HG02571 (cell line): ENCODE measurements around the gene SEPTIN10.
"Not testable (repeated sequence)": the region's sequence is repeated elsewhere in the genome, so short reads cannot be mapped to it uniquely, and the experiment has no call there.

Experiments used
- ATAC-seq: cut with Tn5 transposase; IDR thresholded peaks from one replicate; pipeline ENCODE4 v1.9.1; 2021; ENCODE audit warnings: mild to moderate bottlenecking, moderate library complexity; ENCODE audit not compliant: unreplicated experiment

Gene SEPTIN10

DNA sequence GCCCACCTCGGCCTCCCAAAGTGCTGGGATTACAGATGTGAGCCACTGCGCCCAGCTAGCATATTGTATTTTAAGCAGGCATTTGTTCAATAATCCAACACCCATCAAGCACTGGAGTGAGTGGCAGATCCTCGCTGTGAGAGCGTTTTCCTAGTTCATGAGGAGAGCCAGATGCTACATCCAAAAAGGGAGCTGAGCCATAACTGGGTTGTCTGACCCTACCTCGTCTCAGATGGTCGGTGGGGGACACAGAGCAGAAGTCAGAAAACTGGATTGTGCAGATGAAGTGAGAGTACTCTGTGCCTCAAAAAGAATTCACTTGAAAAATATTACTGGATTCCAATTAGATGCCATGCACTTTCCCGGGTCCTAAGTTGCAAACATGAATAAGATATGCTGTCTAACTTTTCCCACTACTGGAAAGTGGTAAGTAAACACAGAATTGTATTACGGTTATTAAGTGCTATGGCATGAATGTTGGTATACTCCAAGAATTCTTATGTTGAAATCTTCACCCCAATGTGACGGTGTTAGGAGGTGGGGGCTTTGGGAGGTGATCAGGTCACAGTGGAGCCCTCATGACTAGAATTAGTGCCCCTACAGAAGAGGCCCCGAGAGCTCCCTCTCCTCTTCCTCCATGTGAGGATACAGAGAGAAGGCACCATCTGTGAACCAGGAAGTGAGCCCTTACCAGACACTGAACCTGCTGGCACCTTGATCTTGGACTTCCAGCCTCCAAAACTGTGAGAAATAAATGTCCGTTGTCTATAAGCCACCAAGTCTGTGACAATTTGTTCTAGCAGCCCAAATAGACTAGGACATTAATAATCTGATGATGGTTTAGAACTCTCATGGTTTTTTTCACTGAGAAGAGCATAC, 21.9 kb upstream of the SEPTIN10 start:
- no peak for ATAC-seq

DNA sequence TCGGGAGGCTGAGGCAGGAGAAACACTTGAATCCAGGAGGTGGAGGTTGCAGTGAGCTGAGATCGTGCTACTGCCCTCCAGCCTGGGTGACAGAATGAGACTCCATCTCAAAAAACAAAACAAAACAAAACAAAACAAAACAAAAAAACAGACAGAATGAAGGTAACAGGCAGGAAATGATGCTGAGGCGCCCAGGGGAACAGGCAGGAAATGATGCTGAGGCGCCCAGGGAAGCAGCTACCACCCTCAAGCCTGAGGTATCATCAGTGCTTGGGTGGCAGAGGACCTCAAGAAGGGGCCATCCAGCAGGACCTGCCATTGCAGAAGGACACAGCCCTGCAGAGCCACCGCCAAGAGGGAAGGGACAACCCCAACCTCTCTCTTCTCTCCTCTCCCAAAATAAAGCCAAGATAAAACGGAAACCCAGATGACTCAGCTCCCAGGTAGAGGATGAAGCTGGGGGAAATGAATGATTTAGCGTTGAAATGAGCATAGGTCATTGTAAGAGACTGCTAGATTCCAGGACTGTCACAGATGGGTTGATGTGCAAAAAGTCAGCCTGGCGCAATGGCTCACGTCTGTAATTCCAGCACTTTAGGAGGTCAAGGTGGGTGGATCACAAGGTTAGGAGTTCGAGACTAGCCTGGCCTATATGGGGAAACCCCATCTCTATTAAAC, 19.7 kb upstream of the SEPTIN10 start:
- ATAC-seq = no peak

DNA sequence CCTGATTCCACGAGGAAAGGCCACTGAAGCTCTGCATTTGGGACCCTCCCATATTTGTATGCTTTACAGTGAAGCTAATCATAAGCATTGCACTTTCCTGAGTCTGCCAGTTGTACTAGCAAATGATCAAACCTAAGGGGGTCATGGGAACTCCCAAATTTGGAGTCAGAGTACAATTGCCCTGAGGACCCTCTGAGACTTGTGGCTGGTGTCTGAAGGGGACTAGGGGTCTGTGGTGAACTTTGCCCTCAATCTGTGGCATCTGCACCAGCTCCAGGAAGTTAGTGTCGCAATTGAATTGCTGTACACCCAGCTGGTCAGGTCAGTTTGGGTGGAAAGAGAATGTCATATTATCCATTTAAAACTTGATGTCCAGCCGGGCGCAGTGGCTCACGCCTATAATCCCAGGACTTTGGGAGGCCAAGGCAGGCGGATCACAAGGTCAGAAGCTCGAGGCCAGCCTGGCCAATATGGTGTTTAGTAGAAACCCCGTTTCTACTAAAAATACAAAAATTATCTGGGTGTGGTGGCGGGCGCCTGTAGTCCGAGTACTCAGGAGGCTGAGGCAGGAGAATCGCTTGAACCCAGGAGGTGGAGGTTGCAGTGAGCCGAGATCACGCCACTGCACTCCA, 18.5 kb upstream of the SEPTIN10 start:
- ATAC-seq = no peak

GRCh38 chr2:109631741-109632140, 18.0 kb upstream of the SEPTIN10 start:
- ATAC-seq = no peak

DNA sequence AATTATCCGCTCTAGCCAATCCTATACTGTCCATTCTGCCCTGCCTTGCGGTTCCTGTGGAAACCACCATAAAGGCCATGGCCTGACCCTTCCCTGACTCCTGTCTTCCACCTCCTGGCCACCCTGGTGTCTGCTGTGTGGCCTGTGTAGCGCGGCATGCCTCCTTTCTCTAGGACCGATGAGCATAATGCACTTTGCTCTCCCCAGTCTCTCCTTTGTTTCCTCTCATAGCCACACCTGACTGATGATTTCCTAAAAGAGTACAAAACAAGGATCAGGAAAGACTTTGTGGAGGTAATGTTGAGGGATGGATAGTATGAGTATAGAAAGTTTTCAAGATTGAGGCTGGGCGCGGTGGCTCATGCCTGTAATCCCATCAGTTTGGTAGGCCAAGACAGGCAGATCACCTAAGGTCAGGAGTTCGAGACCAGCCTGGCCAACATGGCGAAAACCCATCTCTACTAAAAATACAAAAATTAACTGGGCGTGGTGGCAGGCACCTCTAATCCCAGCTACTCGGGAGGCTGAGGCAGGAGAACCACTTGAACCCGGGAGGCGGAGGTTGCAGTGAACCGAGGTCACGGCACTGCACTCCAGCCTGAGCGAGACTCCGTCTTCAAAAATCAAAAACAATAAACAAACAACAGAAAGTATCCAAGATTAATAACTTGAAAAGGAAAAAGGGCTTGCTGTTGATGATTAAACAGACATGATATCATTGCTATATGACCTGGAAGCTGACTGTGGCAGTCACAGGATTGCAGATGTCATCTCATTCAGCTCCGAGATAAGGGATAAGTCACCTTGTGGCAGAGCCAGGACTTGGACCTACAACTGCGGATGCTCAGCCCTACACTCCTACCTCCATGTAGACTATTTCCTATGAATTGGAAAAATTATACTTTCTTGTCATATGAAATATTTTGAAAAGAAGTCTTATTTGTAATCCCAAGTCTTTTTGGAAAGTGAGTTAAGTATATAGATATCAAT, 17.0 kb upstream of the SEPTIN10 start:
- ATAC-seq = no peak

DNA sequence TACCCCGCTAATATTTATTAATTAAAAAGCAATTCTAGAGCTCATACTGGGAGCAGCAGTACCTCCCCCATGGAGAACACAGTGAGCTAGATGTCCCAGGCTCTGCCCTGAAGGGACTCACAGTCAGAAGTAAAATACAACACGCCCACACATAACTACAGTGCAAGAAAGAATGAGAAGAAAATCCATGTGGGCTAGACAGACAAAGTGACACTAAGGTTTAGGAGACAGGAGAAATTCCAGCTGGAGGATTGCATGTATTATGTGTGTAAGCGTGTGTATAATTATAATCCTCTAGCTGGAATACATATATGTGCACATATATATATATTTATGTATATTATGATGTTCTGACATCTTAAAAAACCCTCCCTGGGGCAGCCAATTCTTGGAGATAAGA, 16.1 kb upstream of the SEPTIN10 start:
- no peak for ATAC-seq

DNA sequence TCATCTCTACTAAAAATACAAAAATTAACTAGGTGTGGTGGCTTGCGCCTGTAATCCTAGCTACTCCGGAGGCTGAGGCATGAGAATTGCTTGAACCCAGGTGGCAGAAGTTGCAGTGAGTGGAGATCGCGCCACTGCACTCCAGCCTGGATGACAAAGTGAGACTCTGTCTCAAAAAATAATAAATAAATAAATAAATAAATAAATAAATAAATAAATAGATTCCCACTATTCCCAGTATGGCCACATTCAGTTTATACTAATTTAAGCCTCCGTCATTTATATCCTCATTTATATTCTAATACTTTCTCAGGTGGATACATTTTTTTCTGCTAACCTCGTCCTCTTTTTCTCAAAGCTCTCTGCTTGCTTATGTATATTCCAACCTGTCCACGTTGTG, 14.6 kb upstream of the SEPTIN10 start:
- ATAC-seq = not testable (repeated sequence)

- no peak for ATAC-seq
Measured at GRCh38 chr2:109624339-109624738, 10.6 kb upstream of the SEPTIN10 start.

GRCh38 chr2:109623923-109624322, 10.2 kb upstream of the SEPTIN10 start:
- no peak for ATAC-seq

GRCh38 chr2:109623297-109623696, 9.5 kb upstream of the SEPTIN10 start:
- ATAC-seq = no peak

GRCh38 chr2:109619032-109619615, 5.4 kb upstream of the SEPTIN10 start:
- ATAC-seq = no peak

DNA sequence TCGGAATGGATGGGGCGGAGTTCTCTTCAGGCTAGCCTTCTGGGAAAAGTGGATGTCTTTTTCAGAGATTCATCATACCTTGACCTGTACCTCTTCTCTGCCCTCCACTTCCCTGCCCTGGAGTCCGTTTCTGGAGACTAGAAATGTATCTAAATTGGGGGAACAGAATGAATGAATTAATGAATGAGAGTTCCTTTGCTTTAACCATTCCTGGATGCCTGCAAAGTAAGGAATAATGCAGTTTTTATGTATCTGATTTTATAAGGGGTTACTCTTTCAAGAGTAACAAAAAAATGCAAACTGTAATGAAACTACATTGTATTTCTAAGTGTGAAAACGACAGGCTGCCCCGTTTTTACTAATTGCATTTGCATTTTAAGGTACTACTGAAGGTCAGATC, 2.4 kb upstream of the SEPTIN10 start:
- ATAC-seq = no peak

DNA sequence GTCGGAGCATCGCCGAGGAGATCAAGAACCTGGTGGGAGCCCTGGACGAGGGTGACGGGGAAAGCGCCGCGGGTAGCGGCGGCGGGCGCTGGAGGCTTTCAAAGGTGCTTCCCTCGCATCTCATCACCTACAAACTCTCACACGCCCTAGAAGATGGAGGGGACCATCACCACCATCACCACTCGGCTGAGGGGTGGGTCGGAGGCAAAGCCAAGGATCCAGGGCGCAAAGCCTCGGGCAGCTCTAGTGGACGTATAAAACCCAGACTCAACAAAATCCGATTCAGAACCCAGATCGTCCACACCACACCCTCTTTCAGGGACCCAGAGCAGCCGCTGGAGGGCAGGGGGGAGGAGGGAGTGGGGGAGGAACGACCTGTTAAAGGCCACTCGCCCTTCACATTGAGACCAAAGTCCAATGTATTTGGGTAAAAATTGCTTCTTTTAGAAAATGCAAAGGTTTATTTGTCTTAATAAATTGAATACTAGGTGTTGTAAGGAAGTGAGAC, 1.9 kb upstream of the SEPTIN10 start:
- no peak for ATAC-seq

DNA sequence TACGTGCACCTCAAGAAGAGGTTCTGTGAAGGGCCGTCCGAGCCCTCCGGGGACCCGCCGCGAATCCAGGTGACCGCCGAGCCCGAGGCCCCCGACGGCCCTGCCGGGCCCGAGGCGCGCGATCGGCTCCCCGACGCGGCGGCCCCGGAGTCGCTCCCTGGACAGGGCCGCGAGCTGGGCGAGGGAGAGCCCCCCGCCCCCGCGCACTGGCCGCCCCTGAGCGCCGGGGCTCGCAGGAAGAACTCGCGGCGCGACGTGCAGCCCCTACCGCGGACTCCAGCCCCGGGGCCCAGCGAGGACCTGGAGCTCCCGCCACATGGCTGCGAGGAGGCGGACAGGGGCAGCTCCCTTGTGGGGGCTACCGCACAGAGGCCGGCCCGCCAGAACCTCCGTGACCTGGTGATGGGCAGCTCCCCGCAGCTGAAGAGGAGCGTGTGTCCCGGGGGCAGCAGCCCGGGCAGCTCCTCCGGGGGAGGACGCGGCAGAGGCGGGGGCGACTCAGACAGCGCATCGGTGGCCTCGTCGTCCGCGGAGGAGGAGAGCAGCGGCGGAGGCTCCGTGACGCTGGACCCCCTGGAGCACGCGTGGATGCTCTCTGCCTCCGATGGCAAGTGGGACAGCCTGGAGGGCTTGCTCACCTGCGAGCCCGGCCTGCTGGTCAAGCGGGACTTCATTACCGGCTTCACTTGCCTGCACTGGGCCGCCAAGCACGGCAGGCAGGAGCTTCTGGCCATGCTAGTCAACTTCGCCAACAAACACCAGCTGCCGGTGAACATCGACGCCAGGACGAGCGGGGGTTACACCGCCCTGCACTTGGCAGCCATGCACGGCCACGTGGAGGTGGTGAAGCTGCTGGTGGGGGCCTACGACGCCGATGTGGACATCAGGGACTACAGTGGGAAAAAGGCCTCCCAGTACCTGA, 1.2 kb upstream of the SEPTIN10 start:
- ATAC-seq = no peak

GRCh38 chr2:109613081-109613921, 465 bp downstream of the SEPTIN10 start:
- ATAC-seq = peak; percentile 22

- no peak for ATAC-seq
Measured at GRCh38 chr2:109611467-109612095, 2.2 kb downstream of the SEPTIN10 start.

DNA sequence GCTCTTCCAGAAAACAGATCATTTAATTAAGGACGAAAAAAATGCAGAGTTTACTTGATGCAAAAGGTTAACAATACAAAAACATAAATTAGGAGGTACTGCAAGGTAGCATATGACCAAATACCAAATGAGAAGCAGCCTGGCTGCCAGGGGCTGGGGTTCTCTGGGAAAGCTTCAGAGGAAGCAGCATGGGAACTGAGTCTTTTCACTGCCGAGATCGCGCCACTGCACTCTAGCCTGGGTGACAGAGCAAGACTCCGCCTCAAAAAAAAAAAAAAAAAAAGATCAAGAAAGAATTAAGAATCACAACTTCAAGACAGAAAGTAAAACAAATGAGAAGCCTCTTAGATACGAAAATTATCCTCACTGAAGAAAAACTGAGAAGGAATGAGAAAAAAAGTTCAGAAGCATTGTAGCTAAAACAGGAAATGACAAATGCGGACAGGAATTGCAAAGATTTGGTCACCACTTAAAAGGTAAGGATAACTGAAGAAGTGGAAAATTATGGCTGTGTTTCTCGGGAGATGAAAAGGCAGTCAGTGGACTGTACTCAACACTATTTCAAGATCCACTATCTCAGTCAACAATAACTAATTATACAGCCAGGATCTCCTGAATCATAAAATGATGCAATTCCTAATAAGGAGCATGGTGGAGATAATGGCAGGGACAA, 4.3 kb downstream of the SEPTIN10 start:
- no peak for ATAC-seq
